Measurements from ENCODE around the gene FAM90A1. TPM values are rescaled to one million over a fixed set of nuclear protein-coding genes. Genes with fewer than 3 reads are reported as not detected.
"Not testable (repeated sequence)": the region's sequence is repeated elsewhere in the genome, so short reads cannot be mapped to it uniquely, and the experiment has no call there.

FAM90A1 gene
- total and polyA plus RNA-seq, 7 donors: 0.28 to 0.41 (median 0.33) TPM; not detected in 4

DNA sequence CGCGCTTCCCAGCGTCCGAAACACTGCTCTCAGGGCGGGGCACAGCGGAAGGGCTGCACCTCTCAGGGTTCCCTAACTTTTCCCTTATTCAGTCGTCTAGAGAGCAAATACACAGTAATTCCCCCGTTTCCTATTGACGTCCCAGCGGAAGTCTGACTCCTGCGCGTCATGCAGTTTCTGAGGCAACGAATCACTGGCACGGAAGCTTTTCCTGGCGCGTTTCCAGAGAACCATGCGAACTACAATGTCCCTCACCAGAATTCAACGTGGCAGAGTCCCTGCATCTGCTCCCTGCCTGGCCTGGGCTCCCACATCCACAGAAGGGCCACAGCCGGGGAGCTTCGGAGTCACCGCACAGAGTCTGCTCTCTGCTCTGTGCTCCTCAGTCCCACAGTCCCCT, 6.0 kb downstream of the FAM90A1 start:
- H3K36me3 ChIP-seq; H3K4me3 ChIP-seq; DNase-seq; H3K27me3 ChIP-seq; H3K4me1 ChIP-seq; intact Hi-C loops (cut with DNase I); H3K9me3 ChIP-seq; H3K27ac ChIP-seq: not testable (repeated sequence)
- 86 to 89% methylated on average over 21 of the region's 21 CpGs for WGBS, 2 donors

DNA sequence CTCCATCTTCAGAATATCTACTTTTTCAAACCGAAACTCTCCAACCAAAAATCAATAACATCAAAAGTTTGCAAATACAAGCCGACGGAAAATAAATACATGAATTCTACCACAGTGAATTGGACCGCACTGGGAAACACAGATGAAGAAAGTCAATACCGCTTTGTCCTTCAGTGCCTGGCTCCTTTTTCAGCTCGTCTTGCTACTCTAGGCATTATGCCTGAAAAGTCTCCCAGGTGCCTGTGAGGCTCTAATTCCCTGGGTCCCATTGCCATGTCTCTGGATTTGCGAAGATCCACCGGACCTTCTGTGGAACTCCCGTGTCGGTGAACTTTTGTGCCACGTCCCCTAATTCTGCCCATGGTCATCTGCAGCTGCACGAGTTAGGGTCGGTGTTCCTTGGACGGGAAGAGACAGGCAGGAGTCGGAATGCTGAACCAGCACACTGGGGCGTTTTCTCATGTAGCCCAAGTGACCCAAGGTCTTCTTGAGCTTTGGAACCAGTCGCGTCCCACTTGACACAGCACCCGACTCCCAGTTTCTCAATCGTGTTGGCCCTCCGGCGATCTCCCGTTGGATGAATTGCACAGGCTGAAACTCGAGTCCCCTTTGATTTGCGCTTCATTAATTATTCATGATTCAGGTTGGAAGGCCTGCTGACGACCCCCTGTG, 8.6 kb downstream of the FAM90A1 start:
- intact Hi-C loops (cut with DNase I); H3K36me3 ChIP-seq; H3K27me3 ChIP-seq; H3K27ac ChIP-seq; H3K4me1 ChIP-seq; H3K4me3 ChIP-seq; H3K9me3 ChIP-seq; DNase-seq: not testable (repeated sequence)
- WGBS, 2 donors: 86 to 88% methylated on average over 26 of the region's 26 CpGs

DNA sequence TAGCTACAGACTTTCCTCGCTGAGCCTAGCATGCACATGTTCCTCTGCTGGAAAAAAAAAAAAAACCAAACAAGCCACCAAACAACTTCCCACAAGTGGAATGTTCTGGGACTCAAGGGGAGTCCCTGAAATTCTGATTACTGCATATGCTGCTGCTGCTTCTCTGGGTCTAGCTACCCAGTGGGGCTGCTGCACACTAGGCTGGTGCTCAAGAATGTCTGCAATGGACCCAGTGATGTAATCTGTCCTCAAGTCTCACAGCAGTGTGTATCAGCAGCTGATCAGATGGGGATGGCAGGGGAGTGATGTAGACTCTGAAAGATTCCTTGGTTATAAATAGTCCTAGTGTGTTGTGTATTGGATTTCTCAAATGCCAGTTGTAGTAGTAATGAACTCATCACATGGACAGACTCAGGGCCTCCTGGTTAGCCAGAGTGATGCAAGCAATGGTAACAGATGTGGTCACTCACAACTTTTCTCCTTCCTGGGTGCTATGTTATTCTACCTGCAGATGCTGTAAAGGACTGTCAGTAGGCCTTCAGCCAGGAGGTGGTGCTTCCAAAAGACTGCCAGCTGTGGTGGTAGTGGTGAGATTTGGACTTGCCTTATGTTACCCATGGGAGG, 29.6 kb downstream of the FAM90A1 start:
- H3K27me3 ChIP-seq; intact Hi-C loops (cut with DNase I); H3K4me3 ChIP-seq; H3K9me3 ChIP-seq; H3K27ac ChIP-seq; DNase-seq; H3K4me1 ChIP-seq; H3K36me3 ChIP-seq: not testable (repeated sequence)
- 86 to 91% methylated on average over 1 of the region's 1 CpG for WGBS, 2 donors

DNA sequence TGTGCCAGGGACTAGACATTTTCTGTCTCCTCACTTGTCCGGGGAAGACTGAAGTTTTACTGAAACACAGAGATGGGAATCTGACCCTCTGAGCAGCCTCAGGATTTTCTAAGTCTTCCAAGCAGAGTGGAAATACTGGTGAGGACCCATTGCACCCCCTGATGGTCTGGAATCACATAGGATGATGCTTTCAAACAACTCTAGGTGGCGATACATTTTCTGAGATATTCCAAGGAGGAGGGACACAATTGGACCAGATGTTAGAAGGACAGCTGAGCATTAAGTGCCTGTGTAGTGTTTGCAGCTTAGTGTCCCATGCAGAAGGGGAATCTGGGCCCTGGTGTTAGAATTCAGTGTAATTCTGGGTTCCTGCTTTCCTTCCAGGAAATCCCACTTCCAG, 39.3 kb downstream of the FAM90A1 start:
- DNase-seq; H3K4me3 ChIP-seq; H3K9me3 ChIP-seq; H3K4me1 ChIP-seq; H3K36me3 ChIP-seq; intact Hi-C loops (cut with DNase I); H3K27me3 ChIP-seq; H3K27ac ChIP-seq: not testable (repeated sequence)
- WGBS, 2 donors: 68 to 88% methylated on average over 2 of the region's 2 CpGs

DNA sequence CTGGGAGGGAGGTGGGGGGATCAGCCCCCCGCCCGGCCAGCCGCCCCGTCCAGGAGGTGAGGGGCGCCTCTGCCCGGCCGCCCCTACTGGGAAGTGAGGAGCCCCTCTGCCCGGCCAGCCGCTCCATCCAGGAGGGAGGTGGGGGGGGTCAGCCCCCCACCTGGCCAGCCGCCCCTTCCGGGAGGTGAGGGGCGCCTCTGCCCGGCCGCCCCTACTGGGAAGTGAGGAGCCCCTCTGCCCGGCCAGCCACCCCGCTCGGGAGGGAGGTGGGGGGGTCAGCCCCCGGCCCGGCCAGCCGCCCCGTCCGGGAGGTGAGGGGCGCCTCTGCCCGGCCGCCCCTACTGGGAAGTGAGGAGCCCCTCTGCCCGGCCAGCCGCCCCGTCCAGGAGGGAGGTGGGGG, 43.2 kb downstream of the FAM90A1 start:
- H3K4me1 ChIP-seq; H3K36me3 ChIP-seq; DNase-seq; H3K27ac ChIP-seq; H3K9me3 ChIP-seq; H3K27me3 ChIP-seq; H3K4me3 ChIP-seq; intact Hi-C loops (cut with DNase I): not testable (repeated sequence)
- WGBS, 2 donors: 94 to 96% methylated on average over 21 to 26 of the region's 28 CpGs

DNA sequence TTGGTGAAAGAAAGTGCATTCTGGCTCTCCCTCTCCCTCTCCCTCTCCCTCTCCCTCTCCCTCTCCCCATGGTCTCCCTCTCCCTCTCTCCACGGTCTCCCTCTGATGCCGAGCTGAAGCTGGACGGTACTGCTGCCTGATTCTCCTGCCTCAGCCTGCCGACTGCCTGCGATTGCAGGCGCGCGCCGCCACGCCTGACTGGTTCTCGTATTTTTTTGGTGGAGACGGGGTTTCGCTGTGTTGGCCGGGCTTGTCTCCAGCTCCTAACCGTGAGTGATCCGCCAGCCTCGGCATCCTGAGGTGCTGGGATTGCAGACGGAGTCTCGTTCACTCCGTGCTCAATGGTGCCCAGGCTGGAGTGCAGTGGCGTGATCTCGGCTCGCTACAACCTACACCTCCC, 44.1 kb downstream of the FAM90A1 start:
- H3K27me3 ChIP-seq; H3K27ac ChIP-seq; H3K36me3 ChIP-seq; intact Hi-C loops (cut with DNase I); H3K4me3 ChIP-seq; H3K4me1 ChIP-seq; H3K9me3 ChIP-seq; DNase-seq: not testable (repeated sequence)
- WGBS, 2 donors: 97 to 98% methylated on average over 21 to 23 of the region's 23 CpGs

DNA sequence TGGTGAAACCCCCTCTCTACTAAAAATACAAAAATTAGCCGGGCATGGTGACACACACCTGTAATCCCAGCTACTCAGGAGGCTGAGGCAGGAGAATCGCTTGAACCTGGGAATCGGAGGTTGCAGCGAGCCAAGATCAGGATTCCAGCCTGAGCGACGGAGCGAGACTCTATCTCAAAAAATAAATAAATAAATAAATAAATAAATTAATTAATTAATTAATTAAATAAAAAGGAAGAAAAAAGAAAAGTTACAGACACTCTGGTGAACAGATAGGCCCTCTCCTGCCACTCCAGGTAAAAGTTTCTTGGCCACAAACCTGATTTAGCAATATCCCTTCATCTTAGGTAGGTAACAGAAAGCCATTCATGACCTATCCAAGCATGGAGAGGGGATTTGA, 44.5 kb downstream of the FAM90A1 start:
- H3K36me3 ChIP-seq; DNase-seq; intact Hi-C loops (cut with DNase I); H3K4me3 ChIP-seq; H3K9me3 ChIP-seq; H3K27me3 ChIP-seq; H3K27ac ChIP-seq; H3K4me1 ChIP-seq: not testable (repeated sequence)
- 95 to 98% methylated on average over 7 of the region's 7 CpGs for WGBS, 2 donors

DNA sequence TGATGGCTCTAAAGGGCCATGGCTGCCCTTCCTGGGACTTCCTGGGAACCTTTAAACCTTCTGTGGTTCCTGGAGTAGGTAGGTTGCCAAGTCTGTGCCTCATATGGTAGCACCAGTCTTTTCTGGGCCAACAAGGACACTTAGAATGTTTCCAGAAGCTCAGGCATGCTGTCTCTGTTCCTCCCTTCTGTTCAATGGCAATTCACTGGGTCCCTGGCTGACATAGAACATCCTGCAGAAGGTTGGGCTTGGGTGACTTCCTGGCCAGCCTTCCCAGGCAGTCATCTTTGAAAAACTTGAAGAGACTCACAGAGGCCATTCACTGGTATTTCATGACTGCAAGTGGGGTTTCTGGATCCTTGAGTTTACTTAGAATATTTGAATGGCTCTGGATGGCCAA, 46.1 kb downstream of the FAM90A1 start:
- intact Hi-C loops (cut with DNase I); H3K4me3 ChIP-seq; DNase-seq; H3K27me3 ChIP-seq; H3K9me3 ChIP-seq; H3K36me3 ChIP-seq; H3K4me1 ChIP-seq: not testable (repeated sequence)
- H3K27ac ChIP-seq: peak overlapping the region; percentile 7 to 52 (median 26)

DNA sequence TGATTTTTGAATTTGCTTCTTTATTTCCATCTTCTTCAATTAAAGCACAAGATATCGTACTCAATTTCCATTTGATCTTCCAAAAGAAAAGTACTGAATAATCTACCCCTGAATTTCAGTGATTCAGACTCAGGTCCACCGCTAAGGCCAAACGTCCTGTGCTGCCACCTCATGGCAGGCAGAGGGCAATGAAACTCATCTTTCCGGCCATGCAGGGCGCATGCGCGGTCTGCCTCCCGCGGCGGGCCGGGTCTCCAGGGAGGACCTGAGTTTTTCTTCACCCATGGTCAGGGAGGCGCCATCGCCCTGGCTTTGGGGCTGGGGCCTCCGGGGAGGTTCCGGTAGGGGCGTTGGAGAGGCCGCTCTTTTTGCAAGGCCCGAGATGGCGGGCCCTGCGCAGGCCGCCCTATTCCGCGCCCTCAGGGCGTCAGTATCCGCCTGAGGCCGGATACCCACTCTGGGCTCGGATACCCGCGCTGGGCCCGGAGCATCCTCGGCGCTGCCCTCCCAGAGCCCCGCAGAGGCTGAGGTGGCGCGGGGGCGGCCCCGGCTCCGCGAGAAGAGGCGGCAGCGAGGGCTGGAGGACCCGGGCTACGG, 47.3 kb downstream of the FAM90A1 start:
- peak overlapping the region; percentile 52 to 73 (median 62) for H3K4me3 ChIP-seq
- H3K27me3 ChIP-seq; H3K4me1 ChIP-seq; intact Hi-C loops (cut with DNase I); H3K36me3 ChIP-seq; H3K9me3 ChIP-seq: not testable (repeated sequence)
- DNase-seq: peak; percentile 74
- H3K27ac ChIP-seq: peak overlapping the region; percentile 79 to 89 (median 86)
- TF ChIP-seq, protein P1, sequence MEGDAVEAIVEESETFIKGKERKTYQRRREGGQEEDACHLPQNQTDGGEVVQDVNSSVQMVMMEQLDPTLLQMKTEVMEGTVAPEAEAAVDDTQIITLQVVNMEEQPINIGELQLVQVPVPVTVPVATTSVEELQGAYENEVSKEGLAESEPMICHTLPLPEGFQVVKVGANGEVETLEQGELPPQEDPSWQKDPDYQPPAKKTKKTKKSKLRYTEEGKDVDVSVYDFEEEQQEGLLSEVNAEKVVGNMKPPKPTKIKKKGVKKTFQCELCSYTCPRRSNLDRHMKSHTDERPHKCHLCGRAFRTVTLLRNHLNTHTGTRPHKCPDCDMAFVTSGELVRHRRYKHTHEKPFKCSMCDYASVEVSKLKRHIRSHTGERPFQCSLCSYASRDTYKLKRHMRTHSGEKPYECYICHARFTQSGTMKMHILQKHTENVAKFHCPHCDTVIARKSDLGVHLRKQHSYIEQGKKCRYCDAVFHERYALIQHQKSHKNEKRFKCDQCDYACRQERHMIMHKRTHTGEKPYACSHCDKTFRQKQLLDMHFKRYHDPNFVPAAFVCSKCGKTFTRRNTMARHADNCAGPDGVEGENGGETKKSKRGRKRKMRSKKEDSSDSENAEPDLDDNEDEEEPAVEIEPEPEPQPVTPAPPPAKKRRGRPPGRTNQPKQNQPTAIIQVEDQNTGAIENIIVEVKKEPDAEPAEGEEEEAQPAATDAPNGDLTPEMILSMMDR (IDR thresholded peaks at IDR 0.05): peak in 3 of 4 experiments; percentile 52 to 76 (median 55)
- peak; percentile 49 to 86 (median 76) for TF ChIP-seq POLR2AphosphoS5 (IDR thresholded peaks at IDR 0.05)
- 0% methylated on average over 41 of the region's 43 CpGs for WGBS, 2 donors

DNA sequence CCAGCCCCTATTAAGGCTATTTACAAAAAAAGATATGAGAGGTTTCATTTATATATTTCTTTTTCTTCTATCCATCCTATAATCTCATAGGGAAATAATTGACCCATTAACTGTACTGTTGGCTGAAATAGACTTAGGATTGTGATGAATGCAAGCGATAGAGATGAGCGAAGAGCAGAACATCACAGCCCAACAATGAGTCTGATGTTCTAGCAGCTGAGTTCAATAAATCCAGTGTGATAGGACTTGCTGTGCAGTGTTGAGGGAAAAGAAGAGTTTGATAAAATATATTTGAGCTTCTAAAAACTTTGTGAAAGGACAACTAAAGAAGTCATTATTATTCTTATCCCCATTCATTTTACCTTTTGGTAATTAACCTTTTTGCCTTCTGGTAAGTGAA, 54.5 kb downstream of the FAM90A1 start:
- 88 to 94% methylated on average over 2 of the region's 2 CpGs for WGBS, 2 donors
- H3K9me3 ChIP-seq; DNase-seq; H3K27ac ChIP-seq; H3K4me3 ChIP-seq; H3K36me3 ChIP-seq; intact Hi-C loops (cut with DNase I); H3K27me3 ChIP-seq; H3K4me1 ChIP-seq: not testable (repeated sequence)

All from sigmoid colon (tissue), 7 donors.